T47D (cell line): ENCODE data around the gene B3GNT2.

ENCODE experiments used
- DNase-seq, 2 experiments: peaks; one replicate each; pipeline versions ENCODE4 v3.0.0 to v3.0.0-alpha.2; 2011 to 2012; ENCODE audit warnings: low read depth in 1 of 2, low spot score in 1 of 2
- JUND ChIP-seq: IDR thresholded peaks from 2 replicates; pipeline ENCODE4 v1.6.1; 2012; ENCODE audit warnings: low read depth
- in situ Hi-C: cut with HindIII; loops from 2 replicates; pipeline ENCODE4 v1.10.0; 2016; ENCODE audit warnings: low sequenced_read_pairs, low pct_unique_long_range_greater_than_20kb

Gene B3GNT2

GRCh38 chr2:62163834-62164233, 32.1 kb upstream of the B3GNT2 start:
- TF ChIP-seq JUND = no peak
- no peak for DNase-seq
- in situ Hi-C loops = no loop called here

DNA sequence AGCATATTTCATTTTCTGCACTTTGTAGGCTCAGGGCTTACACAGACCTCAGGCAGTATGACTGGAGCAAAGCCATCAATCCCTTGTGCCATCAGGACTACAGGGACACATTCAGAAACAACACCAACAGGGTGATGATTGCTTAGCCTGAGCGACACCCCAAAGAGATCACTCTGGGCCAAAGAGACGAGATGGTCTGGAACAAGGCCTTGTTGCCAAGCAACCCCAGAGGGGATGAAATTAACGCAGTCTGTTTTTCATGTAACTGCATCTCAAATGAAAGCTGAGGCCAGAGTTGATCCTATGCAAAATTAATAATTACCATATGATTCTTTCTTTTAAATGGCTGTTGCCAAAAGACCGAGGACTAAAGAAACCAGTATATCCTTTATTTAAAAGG, 20.2 kb upstream of the B3GNT2 start:
- TF ChIP-seq JUND = no peak
- no peak for DNase-seq
- in situ Hi-C loops = no loop called here

- in situ Hi-C loops = no loop called here
- no peak for DNase-seq
Measured at GRCh38 chr2:62176801-62177200, 19.1 kb upstream of the B3GNT2 start.

DNA sequence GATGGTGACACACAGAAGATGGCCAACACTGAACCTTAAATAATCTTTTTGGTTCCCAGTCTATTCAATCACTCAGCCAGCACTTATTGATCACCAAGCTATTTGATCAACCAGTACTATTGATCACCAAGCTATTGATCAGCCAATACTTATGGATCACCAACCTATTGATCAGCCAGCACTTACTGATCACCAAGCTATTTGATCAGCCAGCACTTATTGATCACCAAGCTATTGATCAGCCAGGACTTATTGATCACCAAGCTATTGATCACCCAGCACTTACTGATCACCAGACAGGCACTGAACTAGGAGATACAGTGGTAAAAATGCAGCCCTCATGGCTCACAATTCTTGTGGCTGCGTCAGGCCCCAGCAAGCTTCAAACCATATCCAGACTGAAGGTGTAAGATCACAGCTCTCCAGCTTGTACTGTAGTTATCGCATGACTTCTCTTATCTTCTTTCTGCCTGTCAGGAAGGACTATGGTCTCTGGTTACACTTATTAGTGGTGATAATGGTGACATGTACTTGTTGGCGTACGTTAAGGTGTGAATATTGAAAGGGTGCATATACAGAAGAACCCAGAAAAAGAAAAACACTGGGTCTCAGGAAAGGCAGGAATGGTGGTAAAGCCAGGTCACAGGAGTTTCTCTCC, 18.4 kb upstream of the B3GNT2 start:
- no peak for TF ChIP-seq JUND
- in situ Hi-C loops = no loop called here
- DNase-seq = no peak

More at GRCh38 chr2:62176801-62177200, 19.1 kb upstream of the B3GNT2 start:
- no peak for TF ChIP-seq JUND

DNA sequence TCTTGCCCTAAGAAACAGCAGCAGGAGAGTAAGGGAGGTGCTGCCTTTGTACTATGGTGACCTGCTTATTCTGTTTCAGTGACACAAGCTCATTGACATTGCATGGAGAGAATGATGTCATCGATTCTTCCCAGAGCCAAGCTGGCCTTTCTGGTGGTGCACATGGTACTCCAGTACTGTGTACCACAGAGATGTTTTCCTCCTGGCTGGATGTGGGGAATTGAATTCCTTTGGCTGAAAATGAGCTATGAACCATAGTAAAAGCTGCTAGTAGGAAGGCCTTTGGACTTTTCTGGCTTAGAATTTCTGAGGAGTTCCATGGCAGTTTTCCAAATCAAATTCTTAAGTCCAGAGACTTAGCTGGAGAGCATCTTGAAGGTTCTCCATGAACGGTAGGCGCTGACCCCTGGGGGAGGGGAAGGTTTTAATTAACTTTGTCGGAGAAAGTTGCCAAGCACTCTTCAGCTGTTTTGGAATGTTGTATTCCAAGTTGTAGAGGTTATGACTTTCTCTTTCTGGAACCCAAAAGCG, 17.1 kb upstream of the B3GNT2 start:
- in situ Hi-C loops = no loop called here
- TF ChIP-seq JUND = no peak
- no peak for DNase-seq

GRCh38 chr2:62180975-62181374, 14.9 kb upstream of the B3GNT2 start:
- in situ Hi-C loops = no loop called here
- DNase-seq = no peak
- TF ChIP-seq JUND = no peak

- no peak for TF ChIP-seq JUND
- no peak for DNase-seq
- in situ Hi-C loops = no loop called here
Measured at GRCh38 chr2:62181843-62182242, 14.1 kb upstream of the B3GNT2 start.

- DNase-seq = no peak
- TF ChIP-seq JUND = no peak
- in situ Hi-C loops = no loop called here
Measured at GRCh38 chr2:62184512-62185230, 11.2 kb upstream of the B3GNT2 start.

DNA sequence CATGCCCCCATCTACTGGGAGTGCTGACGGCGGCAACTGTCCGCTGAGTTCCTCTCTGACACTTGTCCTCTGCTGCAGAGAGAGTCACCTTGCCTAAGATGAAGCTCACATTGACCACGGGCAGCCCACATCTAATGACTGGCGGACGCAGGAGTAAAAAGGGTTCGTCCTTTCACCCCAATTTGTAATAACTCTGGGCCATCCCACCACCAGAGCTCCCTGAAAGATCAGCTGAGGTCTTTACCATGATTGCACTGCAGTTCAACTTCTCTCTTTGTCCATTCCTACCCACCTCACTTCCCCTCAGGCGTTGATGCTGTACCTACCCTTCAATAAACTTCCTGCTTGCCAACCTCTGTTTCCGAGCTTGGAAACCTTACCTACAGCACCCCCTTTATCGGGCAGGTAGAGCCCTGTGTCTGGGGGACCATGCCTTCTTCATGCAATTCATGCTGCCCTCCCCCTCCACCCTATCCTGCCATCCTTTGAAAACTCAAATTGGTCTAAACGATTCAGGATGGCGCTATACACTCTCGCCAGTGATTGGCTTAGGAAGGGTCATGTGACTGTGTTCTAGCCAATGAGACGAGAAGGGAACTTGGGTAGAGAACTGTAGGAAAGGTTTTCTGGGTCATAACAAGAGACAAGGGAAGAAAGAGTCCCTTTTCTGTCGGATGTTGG, 10.3 kb upstream of the B3GNT2 start:
- TF ChIP-seq JUND = no peak
- DNase-seq = no peak
- in situ Hi-C loops = no loop called here

GRCh38 chr2:62186156-62186905, 9.6 kb upstream of the B3GNT2 start:
- in situ Hi-C loops = no loop called here
- no peak for TF ChIP-seq JUND
- DNase-seq = no peak

GRCh38 chr2:62187246-62187645, 8.7 kb upstream of the B3GNT2 start:
- no peak for TF ChIP-seq JUND
- no peak for DNase-seq
- in situ Hi-C loops = no loop called here

- no peak for DNase-seq
- in situ Hi-C loops = no loop called here
- TF ChIP-seq JUND = no peak
Measured at GRCh38 chr2:62188416-62188815, 7.5 kb upstream of the B3GNT2 start.
